Spleen (tissue), 11 donors: ENCODE results near the gene ZNF862. TPM values are rescaled to one million over a fixed set of nuclear protein-coding genes. Genes with fewer than 3 reads are reported as not detected.

Source experiments
- DNase-seq: peaks from one replicate; pipeline ENCODE4 v3.0.0-alpha.2; 2020
- H3K27ac ChIP-seq, 8 donors: fragments of 200-600 bp; sonication (generic) in 7 of 8; 1 replicate in 4 of 8; 2 replicates in 4 of 8; pipeline versions ENCODE4 v1.5.0 to v1.8.0; 2016 to 2021; ENCODE audit warnings: inconsistent platforms in 4 of 8, mild to moderate bottlenecking in 4 of 8, moderate library complexity in 1 of 8
- H3K27me3 ChIP-seq, 7 donors: fragments of 200-600 bp; sonication (generic) in 6 of 7; replicated peaks in 1 of 7; 1 replicate in 4 of 7; 2 replicates in 3 of 7; pipeline versions ENCODE4 v1.5.0 to v1.8.0; 2016 to 2021; ENCODE audit warnings: inconsistent platforms in 3 of 7, mild to moderate bottlenecking in 1 of 7
- H3K36me3 ChIP-seq, 6 donors: fragments of 200-600 bp; sonication (generic) in 5 of 6; 1 replicate in 4 of 6; 2 replicates in 2 of 6; pipeline versions ENCODE4 v1.5.0 to v1.8.0; 2016 to 2021; ENCODE audit warnings: inconsistent platforms in 2 of 6
- H3K4me1 ChIP-seq, 6 donors: fragments of 200-600 bp; sonication (generic) in 5 of 6; 1 replicate in 3 of 6; 2 replicates in 3 of 6; pipeline versions ENCODE4 v1.5.0 to v1.8.0; 2016 to 2021; ENCODE audit warnings: inconsistent platforms in 3 of 6
- H3K4me3 ChIP-seq, 8 donors: fragments of 200-600 bp; sonication (generic) in 7 of 8; 1 replicate in 4 of 8; 2 replicates in 4 of 8; pipeline versions ENCODE4 v1.5.0 to v1.8.0; 2016 to 2021; ENCODE audit warnings: inconsistent platforms in 4 of 8, mild to moderate bottlenecking in 4 of 8, moderate library complexity in 2 of 8
- H3K9me3 ChIP-seq, 8 donors: fragments of 200-600 bp; sonication (generic) in 7 of 8; 1 replicate in 4 of 8; 2 replicates in 4 of 8; pipeline versions ENCODE4 v1.5.0 to v1.8.0; 2016 to 2021; ENCODE audit warnings: inconsistent platforms in 4 of 8
- CTCF ChIP-seq, 11 experiments: fragments of 200-600 bp in 7 of 11; fragments of 450-650 bp in 4 of 11; sonication (generic) in 4 of 11; IDR thresholded peaks in 8 of 11; conservative IDR thresholded peaks in 3 of 11; 1 replicate in 7 of 11; 2 replicates in 4 of 11; pipeline versions ENCODE4 v1.4.0 to v1.8.0; 2016 to 2021; ENCODE audit warnings: antibody characterized with exemption in 11 of 11, inconsistent platforms in 4 of 11, mild to moderate bottlenecking in 1 of 11
- POLR2A ChIP-seq, 3 donors: fragments of 450-650 bp; IDR thresholded peaks; one replicate each; pipeline ENCODE4 v1.5.1; 2017; ENCODE audit warnings: antibody characterized with exemption in 3 of 3, mild to moderate bottlenecking in 1 of 3
- POLR2AphosphoS5 ChIP-seq, 3 donors: sonication (generic); formaldehyde crosslinking; IDR thresholded peaks; one replicate each; pipeline ENCODE4 v1.5.1; 2017; ENCODE audit warnings: antibody characterized with exemption in 3 of 3
- WGBS, 5 donors: extraction: QIAGEN DNeasy Blood & Tissue Kit in 3 of 5; methylation state at CpG; one replicate each; pipeline versions ENCODE4 v1.1.5 to v1.1.7; 2013 to 2018; 5-methylcytosine and 5-hydroxymethylcytosine counted together
- intact Hi-C: fragments of 100-400 bp; cut with DNase I; formaldehyde crosslinking; loops from one replicate; pipeline ENCODE4 v1.15.0; 2023; ENCODE audit warnings: low total_unique reads
- polyA plus RNA-seq, 3 donors: library from polyadenylated mRNA; stranded (reverse); fragments of 200-250 nt; gene quantifications; one replicate each; pipeline ENCODE4 v1.2.1, GENCODE V29; 2013
- total RNA-seq, 7 donors: library from RNA; depleted of rRNA in 3 of 7; stranded (reverse); fragments of >200 nt in 3 of 7; fragmentation: NEBNext Ultra II Directional in 4 of 7; extraction: Animal tissue kit (Norgen Biotek cat#: 25700) in 4 of 7; gene quantifications; one replicate each; pipeline versions ENCODE4 v1.1.0 to v1.2.1, GENCODE V29; 2016 to 2021
- donor health status: healthy with polysubstance abuse.
- donor health status: DM: no; HTN: no; CAD: no; lungs with moderate emphysema.
- donor health status: DM: no; HTN: no; CAD: no.
- donor health status: Bipolar disorder and iron deficiency.
- donor health status: healthy.
- donor health status: DM: no; HTN: no; CAD: no.
- donor health status: DM: yes; HTN: yes; CAD: no.

Gene ZNF862
- total and polyA plus RNA-seq, 10 donors, result 4.4 to 39.8 (median 25.4) TPM

GRCh38 chr7:149825567-149826343 lies 12.4 kb upstream of the ZNF862 start:
- Histone ChIP-seq H3K27ac (no peak overlapping the region), H3K36me3 (no peaks in the 10 kb centered on the region), H3K4me3 (no peak overlapping the region), H3K4me1 (no peaks in the 10 kb centered on the region), H3K9me3 (no peaks in the 10 kb centered on the region), H3K27me3 (peaks cover 0 to 5% (median 0%) of the 10 kb centered on the region in 7 donors)
- intact Hi-C loops, result no loop called here
- peak; percentile 69 for DNase-seq
- TF ChIP-seq CTCF (IDR thresholded peaks at IDR 0.05 in 8 of 11, conservative IDR thresholded peaks at IDR 0.05 in 3 of 11) (no peak), POLR2A (IDR thresholded peaks at IDR 0.05) (no peak), POLR2AphosphoS5 (IDR thresholded peaks at IDR 0.05) (no peak)
- 84 to 94% (median 88%) methylated on average over 7 to 19 of the region's 19 CpGs for WGBS, 5 donors

GRCh38 chr7:149826344-149827088 lies 11.7 kb upstream of the ZNF862 start:
- Histone ChIP-seq H3K4me3 (no peak overlapping the region), H3K27me3 (peaks cover 0 to 12% (median 0%) of the 10 kb centered on the region in 7 donors), H3K9me3 (no peaks in the 10 kb centered on the region), H3K27ac (no peak overlapping the region), H3K36me3 (no peaks in the 10 kb centered on the region), H3K4me1 (no peaks in the 10 kb centered on the region)
- peak; percentile 70 for DNase-seq
- TF ChIP-seq CTCF (IDR thresholded peaks at IDR 0.05 in 8 of 11, conservative IDR thresholded peaks at IDR 0.05 in 3 of 11) (no peak), POLR2AphosphoS5 (IDR thresholded peaks at IDR 0.05) (no peak), POLR2A (IDR thresholded peaks at IDR 0.05) (no peak)
- WGBS, 5 donors, result 80 to 90% (median 83%) methylated on average over 9 to 12 of the region's 12 CpGs
- intact Hi-C loops, result no loop called here

GRCh38 chr7:149827089-149827981 lies 10.8 kb upstream of the ZNF862 start:
- H3K4me1 ChIP-seq, result no peaks in the 10 kb centered on the region
- WGBS, 5 donors, result 82 to 88% (median 82%) methylated on average over 12 to 23 of the region's 23 CpGs
- no peaks in the 10 kb centered on the region for H3K36me3 ChIP-seq
- intact Hi-C loops, result no loop called here
- no peak for TF ChIP-seq POLR2A (IDR thresholded peaks at IDR 0.05)
- no peak for TF ChIP-seq CTCF (IDR thresholded peaks at IDR 0.05 in 8 of 11, conservative IDR thresholded peaks at IDR 0.05 in 3 of 11)
- H3K27me3 ChIP-seq, result peaks cover 0 to 19% (median 0%) of the 10 kb centered on the region in 7 donors
- peak; percentile 67 for DNase-seq
- H3K4me3 ChIP-seq, result no peak overlapping the region
- H3K9me3 ChIP-seq, result no peaks in the 10 kb centered on the region
- H3K27ac ChIP-seq, result no peak overlapping the region
